CD4-positive, alpha-beta T cell treated with Interferon alpha-2 for 1 hour (primary cell): ENCODE measurements around the gene PTK6.
A peak's percentile ranks its signal among the peaks of the same experiment; 100 is the strongest.

Source experiments
- DNase-seq, 2 donors: peaks; one replicate each; pipeline ENCODE4 v3.0.0-alpha.2; 2020 to 2022

The PTK6 gene

GRCh38 chr20:63556873-63557478 lies 19.8 kb upstream of the PTK6 start:
- no peak for DNase-seq

DNA sequence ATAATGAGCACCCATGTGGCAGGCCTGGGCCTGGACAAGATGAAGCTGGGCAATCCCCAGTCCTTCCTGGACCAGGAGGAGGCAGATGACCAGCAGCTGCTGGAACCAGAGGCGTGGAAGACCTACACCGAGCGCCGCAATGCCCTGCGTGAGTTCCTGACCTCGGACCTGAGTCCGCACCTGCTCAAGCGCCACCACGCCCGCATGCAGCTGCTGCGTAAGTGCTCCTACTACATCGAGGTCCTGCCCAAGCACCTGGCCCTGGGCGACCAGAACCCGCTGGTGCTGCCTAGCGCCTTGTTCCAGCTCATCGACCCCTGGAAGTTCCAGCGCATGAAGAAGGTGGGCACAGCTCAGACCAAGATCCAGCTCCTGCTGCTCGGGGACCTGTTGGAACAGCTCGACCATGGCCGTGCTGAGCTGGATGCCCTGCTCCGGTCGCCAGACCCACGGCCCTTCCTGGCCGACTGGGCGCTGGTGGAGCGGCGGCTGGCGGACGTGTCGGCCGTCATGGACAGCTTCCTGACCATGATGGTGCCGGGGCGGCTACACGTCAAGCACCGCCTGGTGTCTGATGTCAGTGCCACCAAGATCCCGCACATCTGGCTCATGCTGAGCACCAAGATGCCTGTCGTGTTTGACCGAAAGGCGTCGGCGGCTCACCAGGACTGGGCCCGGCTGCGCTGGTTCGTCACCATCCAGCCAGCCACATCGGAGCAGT lies 18.6 kb upstream of the PTK6 start:
- DNase-seq: no peak

GRCh38 chr20:63554361-63555278 lies 17.4 kb upstream of the PTK6 start:
- peak in 1 of 2 donors; percentile 41 for DNase-seq

- DNase-seq: peak; percentile 68 to 70
Observed at GRCh38 chr20:63553933-63554290, 16.7 kb upstream of the PTK6 start, which contains the start of gene FNDC11. Gene FNDC11 (plus strand): TSS chr20:63554159. CDS start chr20:63555664, 1,505 bp downstream.

- peak; percentile 89 to 93 for DNase-seq
Observed at GRCh38 chr20:63553251-63553932, 16.2 kb upstream of the PTK6 start.

- peak; percentile 61 to 73 for DNase-seq
Observed at GRCh38 chr20:63552481-63553249, 15.5 kb upstream of the PTK6 start.

DNA sequence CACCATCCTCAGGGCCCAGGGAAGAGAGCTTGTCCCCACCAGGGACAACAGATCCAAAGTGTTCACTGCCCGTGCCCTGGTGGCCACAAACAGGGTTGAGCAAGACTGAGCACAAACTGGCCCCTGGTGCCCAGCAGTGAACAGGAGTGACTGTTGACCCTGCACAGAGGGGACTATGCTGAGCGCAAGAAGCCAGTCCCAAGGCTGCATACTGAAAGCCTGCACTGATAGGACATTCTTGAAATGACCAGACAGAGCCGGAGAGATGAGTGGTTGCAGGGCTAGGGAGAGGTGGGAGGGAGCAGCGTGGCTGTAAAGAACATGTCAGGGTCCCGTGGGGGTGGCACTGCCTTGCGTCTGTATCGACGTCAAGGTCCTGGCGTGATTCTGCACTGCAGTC lies 13.9 kb upstream of the PTK6 start:
- DNase-seq: no peak

- DNase-seq: no peak
Observed at GRCh38 chr20:63549679-63550282, 12.6 kb upstream of the PTK6 start.

DNA sequence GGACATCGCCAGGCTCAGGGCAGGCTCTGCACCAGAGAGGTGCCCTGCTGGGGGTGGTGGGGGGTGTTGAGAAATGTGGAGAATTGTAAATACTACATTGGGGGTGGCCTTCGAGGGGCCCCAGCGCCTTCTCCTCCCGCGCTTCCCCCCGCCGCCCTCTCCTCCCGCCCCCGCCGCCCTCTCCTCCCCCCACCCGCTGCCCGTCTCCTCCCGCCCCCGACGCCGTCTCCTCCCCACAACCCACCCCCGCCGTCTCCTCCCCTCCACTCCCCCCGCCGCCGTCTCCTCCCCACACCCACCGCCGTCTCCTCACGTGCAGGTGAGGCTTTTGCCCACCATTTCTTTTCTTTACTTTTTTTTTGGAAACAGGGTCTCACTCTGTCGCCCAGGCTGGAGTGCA lies 11.8 kb upstream of the PTK6 start:
- no peak for DNase-seq

- no peak for DNase-seq
Observed at GRCh38 chr20:63548542-63548941, 11.4 kb upstream of the PTK6 start.

DNA sequence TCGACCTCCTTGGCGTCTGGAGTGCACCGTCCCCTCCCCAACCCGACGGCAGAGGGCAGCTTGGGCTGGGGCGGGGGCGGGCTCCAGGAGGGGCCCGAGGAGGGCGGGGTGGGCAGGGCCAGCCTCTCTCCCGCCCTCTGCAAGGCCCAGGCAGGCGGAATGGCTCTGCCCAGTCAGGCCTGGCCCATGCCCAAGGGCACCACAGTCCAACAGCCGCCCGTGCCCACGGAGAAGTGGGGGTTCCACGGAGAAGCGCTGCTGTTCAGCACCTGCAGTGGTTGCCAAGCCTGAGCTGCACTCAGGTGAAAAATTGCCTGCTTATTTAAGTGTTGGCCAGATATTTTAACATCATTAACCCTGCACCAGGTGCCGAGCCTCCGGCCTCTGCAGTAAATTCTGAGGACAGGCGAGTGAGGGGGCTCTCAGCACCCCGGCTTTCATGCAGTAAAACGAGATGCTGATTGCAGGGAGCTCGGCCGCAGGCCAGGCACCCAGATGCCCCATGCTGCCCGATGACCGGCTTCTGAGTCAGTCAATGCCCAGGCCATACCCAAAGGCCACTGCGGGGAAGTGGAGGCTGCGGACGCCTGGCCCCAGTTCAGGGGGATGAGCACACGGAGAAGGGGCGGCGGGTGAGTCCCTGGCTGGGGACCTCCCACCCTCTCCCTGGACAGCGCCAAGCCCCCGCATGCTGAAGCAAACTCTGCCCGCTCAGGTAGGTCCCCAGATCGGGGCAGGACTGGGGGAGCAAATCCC lies 10.7 kb upstream of the PTK6 start, which contains the start of gene SRMS:
Gene SRMS (minus strand): TSS at position 25 of the 756 bp plus-strand sequence. CDS start 286 bp downstream, outside the sequence.
- no peak for DNase-seq

GRCh38 chr20:63546956-63547724 lies 10.0 kb upstream of the PTK6 start:
- DNase-seq: no peak

DNA sequence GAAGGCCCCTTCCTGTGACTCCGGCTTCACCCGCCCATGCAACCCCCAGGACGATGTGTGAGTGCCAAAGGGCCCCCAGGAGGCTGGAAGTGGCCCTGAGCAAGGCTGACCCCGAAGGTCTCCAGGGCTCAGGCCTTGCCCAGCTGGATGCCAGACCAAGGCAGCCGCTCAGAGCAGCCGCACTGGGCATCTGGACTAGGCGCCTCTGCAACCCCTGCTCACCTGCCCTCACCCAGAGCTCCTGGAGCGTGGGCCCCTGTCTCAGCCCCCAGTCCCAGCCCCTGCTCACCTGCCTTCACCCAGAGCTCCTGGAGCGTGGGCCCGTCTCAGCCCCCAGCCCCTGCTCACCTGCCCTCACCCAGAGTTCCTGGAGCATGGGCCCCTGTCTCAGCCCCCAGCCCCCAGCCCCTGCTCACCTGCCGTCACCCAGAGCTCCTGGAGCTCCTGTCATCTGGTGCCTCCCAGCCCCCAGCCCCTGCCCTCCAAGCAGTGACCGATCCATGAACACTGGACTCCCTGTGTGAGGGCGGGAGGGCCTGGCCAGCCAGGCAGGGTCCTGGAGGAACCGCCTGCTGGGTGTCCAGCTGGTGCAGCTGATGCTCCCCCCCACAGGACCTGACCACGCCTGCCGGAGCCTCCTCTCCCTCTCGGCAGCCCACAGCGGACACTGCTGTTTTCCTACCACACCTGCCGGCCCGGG lies 9.2 kb upstream of the PTK6 start:
- DNase-seq: no peak

DNA sequence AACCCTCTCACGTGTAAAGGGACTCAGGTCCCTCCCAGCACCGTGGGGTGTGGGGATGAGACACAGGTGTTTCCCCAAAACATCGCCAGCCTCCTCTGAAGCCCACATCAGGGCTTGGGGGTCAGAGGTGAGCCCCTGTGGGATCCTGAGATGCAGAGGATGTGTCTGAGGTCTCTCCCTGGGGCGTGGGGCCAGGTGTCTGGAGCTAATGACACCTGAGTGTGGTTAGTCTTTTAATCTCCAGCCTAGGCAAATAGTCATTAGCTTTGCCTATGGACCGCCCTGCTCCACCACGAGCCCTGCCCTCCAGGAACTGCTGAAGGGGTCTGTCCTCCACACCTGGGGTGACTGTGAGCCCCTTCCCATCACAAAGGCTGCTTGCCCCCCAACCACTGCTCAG lies 8.6 kb upstream of the PTK6 start:
- DNase-seq: no peak

DNA sequence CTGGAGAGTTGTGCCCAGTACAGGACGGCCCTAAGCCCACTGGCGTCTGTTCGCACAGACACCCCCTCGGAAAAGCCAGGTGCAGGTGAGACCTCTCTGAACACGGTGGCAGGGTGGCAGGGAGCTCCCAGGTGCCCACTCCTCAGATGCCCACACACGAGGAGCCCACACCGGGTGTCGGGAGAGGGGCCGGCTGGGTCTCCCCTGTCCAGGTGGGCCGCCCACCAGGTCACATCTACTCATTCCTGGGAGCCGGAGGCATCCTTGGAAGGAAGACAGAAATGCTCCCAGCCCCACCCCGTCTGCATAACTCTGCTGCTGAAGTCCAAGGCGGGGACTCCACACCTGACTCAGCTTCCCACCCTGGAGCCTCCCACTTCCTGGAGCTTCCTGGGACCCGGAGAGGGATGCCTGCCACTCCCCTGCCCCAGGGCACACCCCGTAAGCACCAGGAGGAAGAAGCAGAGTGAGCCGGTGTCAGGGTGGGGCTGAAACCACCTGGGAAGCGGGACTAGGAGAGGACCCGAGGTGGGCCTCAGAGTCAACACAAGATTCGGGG lies 7.9 kb upstream of the PTK6 start:
- no peak for DNase-seq

GRCh38 chr20:63544241-63544957 lies 7.2 kb upstream of the PTK6 start:
- DNase-seq: no peak

- no peak for DNase-seq
Observed at GRCh38 chr20:63543733-63544132, 6.6 kb upstream of the PTK6 start.

- no peak for DNase-seq
Observed at GRCh38 chr20:63543131-63543530, 6.0 kb upstream of the PTK6 start.
